NCI-H748 (cell line): ENCODE results near the gene SLC16A8.
"Not testable (repeated sequence)": the region's sequence is repeated elsewhere in the genome, so short reads cannot be mapped to it uniquely, and the experiment has no call there.

ENCODE experiments used
- DNase-seq: peaks from one replicate; lab custom pipeline; 2025; ENCODE audit not compliant: unreplicated experiment; lab: John Stamatoyannopoulos, UW

SLC16A8 gene

GRCh38 chr22:38051261-38051660 is 32.7 kb downstream of the SLC16A8 start:
- DNase-seq: no peak

GRCh38 chr22:38050720-38051119 is 33.3 kb downstream of the SLC16A8 start:
- no peak for DNase-seq

GRCh38 chr22:38049812-38050619 is 34.0 kb downstream of the SLC16A8 start:
- DNase-seq: no peak

GRCh38 chr22:38046070-38046748 is 37.8 kb downstream of the SLC16A8 start:
- DNase-seq: no peak

- DNase-seq: no peak
Observed at GRCh38 chr22:38043151-38044039, 40.6 kb downstream of the SLC16A8 start.

- DNase-seq: no peak
Observed at GRCh38 chr22:38042488-38042790, 41.5 kb downstream of the SLC16A8 start.

- no peak for DNase-seq
Observed at GRCh38 chr22:38041760-38042487, 42.1 kb downstream of the SLC16A8 start.

- DNase-seq: no peak
Observed at GRCh38 chr22:38040953-38041759, 42.8 kb downstream of the SLC16A8 start.

- no peak for DNase-seq
Observed at GRCh38 chr22:38038890-38039812, 44.8 kb downstream of the SLC16A8 start.

GRCh38 chr22:38038426-38038825 is 45.6 kb downstream of the SLC16A8 start:
- DNase-seq: no peak

- not testable (repeated sequence) for DNase-seq
Observed at GRCh38 chr22:38037367-38038150, 46.4 kb downstream of the SLC16A8 start.

GRCh38 chr22:38036392-38037062 is 47.5 kb downstream of the SLC16A8 start:
- no peak for DNase-seq

- no peak for DNase-seq
Observed at GRCh38 chr22:38035530-38035885, 48.5 kb downstream of the SLC16A8 start.

- DNase-seq: no peak
Observed at GRCh38 chr22:38034884-38035529, 49.0 kb downstream of the SLC16A8 start.

GRCh38 chr22:38034278-38034882 is 49.6 kb downstream of the SLC16A8 start:
- DNase-seq: no peak

GRCh38 chr22:38033522-38034277 is 50.3 kb downstream of the SLC16A8 start:
- no peak for DNase-seq
